Measurements from ENCODE around the gene MEGF8.

Gene MEGF8

GRCh38 chr19:42411581-42412178, 86.2 kb downstream of the MEGF8 start:
- Histone ChIP-seq H3K4me3 (replicated peaks; ENCODE audit: low read depth, low read length) (no peak overlapping the region), H3K36me3 (ENCODE audit: control insufficient read depth, insufficient read depth, low read length) (peaks cover 10% of the 10 kb centered on the region), H3K27me3 (replicated peaks; ENCODE audit: control insufficient read depth, insufficient read depth, low read length) (no peaks in the 10 kb centered on the region)
- DNase-seq (ENCODE audit: extremely low read depth, insufficient read length), result no peak
- no peak for TF ChIP-seq CTCF (IDR thresholded peaks at IDR 0.05; ENCODE audit: insufficient read depth, low read length, poor library complexity, severe bottlenecking)

DNA sequence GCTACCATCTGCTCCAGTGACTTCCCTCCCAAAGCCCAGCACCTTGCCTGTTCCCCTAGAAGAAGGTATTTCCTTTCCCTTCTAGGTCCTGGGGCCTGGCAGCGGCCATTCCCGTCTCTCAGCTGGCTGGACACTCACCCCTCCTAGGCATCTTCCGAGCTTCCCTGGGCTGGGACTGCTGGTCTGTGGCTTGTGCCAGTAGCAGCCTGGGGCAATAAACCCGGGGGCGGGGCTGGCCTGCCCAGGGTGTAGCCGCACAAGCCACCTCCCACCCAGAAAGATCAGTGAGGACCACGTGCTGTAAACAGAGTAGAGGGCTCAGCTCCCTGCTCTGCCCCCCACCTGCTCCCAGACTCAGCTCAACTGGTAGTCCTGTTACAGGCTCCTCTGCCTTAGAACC, 86.8 kb downstream of the MEGF8 start:
- Histone ChIP-seq H3K36me3 (ENCODE audit: control insufficient read depth, insufficient read depth, low read length) (peaks cover 10% of the 10 kb centered on the region), H3K4me3 (replicated peaks; ENCODE audit: low read depth, low read length) (no peak overlapping the region), H3K27me3 (replicated peaks; ENCODE audit: control insufficient read depth, insufficient read depth, low read length) (no peaks in the 10 kb centered on the region)
- TF ChIP-seq CTCF (IDR thresholded peaks at IDR 0.05; ENCODE audit: insufficient read depth, low read length, poor library complexity, severe bottlenecking), result no peak
- no peak for DNase-seq (ENCODE audit: extremely low read depth, insufficient read length)

- Histone ChIP-seq H3K36me3 (ENCODE audit: control insufficient read depth, insufficient read depth, low read length) (peaks cover 5% of the 10 kb centered on the region), H3K4me3 (replicated peaks; ENCODE audit: low read depth, low read length) (no peak overlapping the region), H3K27me3 (replicated peaks; ENCODE audit: control insufficient read depth, insufficient read depth, low read length) (no peaks in the 10 kb centered on the region)
- no peak for DNase-seq (ENCODE audit: extremely low read depth, insufficient read length)
- no peak for TF ChIP-seq CTCF (IDR thresholded peaks at IDR 0.05; ENCODE audit: insufficient read depth, low read length, poor library complexity, severe bottlenecking)
Observed at GRCh38 chr19:42412661-42413076, 87.2 kb downstream of the MEGF8 start.

DNA sequence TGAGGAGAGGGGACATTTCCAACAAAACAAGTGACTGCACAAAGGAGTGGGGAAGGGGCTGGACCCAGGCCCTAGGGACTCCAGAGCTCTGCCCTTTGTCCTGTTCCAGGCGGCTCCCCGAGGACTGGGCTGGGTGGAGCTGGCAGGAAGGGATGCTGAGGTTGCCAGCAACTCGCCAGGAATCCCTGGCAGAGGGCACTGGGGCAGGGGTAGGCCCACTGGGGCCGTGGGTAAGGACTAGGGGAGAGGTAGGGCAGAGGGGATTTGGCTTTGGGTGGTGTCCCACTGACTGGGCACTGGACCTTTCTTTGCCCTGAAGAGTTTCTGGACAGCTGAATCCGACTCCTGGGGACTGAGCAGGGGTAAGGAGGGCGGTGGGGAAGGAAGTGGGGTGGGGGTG, 93.9 kb downstream of the MEGF8 start:
- Histone ChIP-seq H3K27me3 (replicated peaks; ENCODE audit: control insufficient read depth, insufficient read depth, low read length) (no peaks in the 10 kb centered on the region), H3K36me3 (ENCODE audit: control insufficient read depth, insufficient read depth, low read length) (no peaks in the 10 kb centered on the region), H3K4me3 (replicated peaks; ENCODE audit: low read depth, low read length) (no peak overlapping the region)
- TF ChIP-seq CTCF (IDR thresholded peaks at IDR 0.05; ENCODE audit: insufficient read depth, low read length, poor library complexity, severe bottlenecking), result no peak
- DNase-seq (ENCODE audit: extremely low read depth, insufficient read length), result no peak

DNA sequence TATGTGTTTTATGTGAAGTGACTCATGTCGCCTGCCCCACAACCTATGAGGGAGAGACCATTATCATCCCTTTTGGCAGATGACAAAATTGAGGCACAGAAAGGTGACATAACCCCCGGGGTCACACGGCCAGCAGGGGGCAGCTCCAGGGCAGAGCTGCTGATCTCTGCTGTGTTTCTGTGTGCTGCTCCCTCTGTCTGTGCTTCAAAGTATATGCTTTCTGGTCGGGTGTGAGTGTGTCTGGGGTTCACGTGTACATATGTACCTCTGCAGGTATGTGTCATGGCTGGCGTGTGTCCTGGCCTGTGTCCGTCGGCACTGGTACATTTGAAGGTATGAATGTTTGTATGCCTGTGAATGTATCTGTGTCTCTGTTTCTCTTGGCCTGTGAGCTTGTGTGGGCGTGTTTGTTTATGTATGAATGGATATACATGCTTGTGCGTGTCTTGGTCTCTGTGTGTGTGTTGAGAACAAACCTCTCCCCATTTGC, 94.7 kb downstream of the MEGF8 start:
- TF ChIP-seq CTCF (IDR thresholded peaks at IDR 0.05; ENCODE audit: insufficient read depth, low read length, poor library complexity, severe bottlenecking), result peak; percentile 99
- DNase-seq (ENCODE audit: extremely low read depth, insufficient read length), result peak; percentile 78
- Histone ChIP-seq H3K36me3 (ENCODE audit: control insufficient read depth, insufficient read depth, low read length) (no peaks in the 10 kb centered on the region), H3K27me3 (replicated peaks; ENCODE audit: control insufficient read depth, insufficient read depth, low read length) (no peaks in the 10 kb centered on the region; the same call in 1 of the 2 replicates), H3K4me3 (replicated peaks; ENCODE audit: low read depth, low read length) (no peak overlapping the region)

- DNase-seq (ENCODE audit: extremely low read depth, insufficient read length), result no peak
- Histone ChIP-seq H3K4me3 (replicated peaks; ENCODE audit: low read depth, low read length) (no peak overlapping the region), H3K36me3 (ENCODE audit: control insufficient read depth, insufficient read depth, low read length) (no peaks in the 10 kb centered on the region), H3K27me3 (replicated peaks; ENCODE audit: control insufficient read depth, insufficient read depth, low read length) (no peaks in the 10 kb centered on the region; the same call in 1 of the 2 replicates)
- TF ChIP-seq CTCF (IDR thresholded peaks at IDR 0.05; ENCODE audit: insufficient read depth, low read length, poor library complexity, severe bottlenecking), result no peak
Observed at GRCh38 chr19:42421101-42421500, 95.7 kb downstream of the MEGF8 start.

Measured in GM06990 (cell line).